Mesothelial cell of epicardium (in vitro differentiated cells): Measurements from ENCODE around the gene HMBS. TPM values are rescaled to one million over a fixed set of nuclear protein-coding genes. Genes with fewer than 3 reads are reported as not detected.
A peak's percentile ranks its signal among the peaks of the same experiment; 100 is the strongest.

Experiments
- DNase-seq, 2 experiments: peaks; one replicate each; pipeline ENCODE4 v3.0.0; 2021; ENCODE audit warnings: low spot score in 2 of 2; ENCODE audit not compliant: unreplicated experiment in 2 of 2
- H3K27ac Mint-ChIP-seq: 2 replicates; pipeline ENCODE4 v1.8.0; 2021; ENCODE audit warnings: mixed read lengths
- H3K27me3 Mint-ChIP-seq: 2 replicates; pipeline ENCODE4 v1.8.0; 2021; ENCODE audit warnings: low read depth, mixed read lengths
- H3K36me3 Mint-ChIP-seq: 2 replicates; pipeline ENCODE4 v1.8.0; 2021; ENCODE audit warnings: mixed read lengths
- H3K4me1 Mint-ChIP-seq: 2 replicates; pipeline ENCODE4 v1.8.0; 2021; ENCODE audit warnings: mixed read lengths
- H3K4me3 Mint-ChIP-seq: 2 replicates; pipeline ENCODE4 v1.8.0; 2021; ENCODE audit warnings: mild to moderate bottlenecking, moderate library complexity, mixed read lengths
- H3K9me3 Mint-ChIP-seq: 2 replicates; pipeline ENCODE4 v1.8.0; 2021; ENCODE audit warnings: mixed read lengths
- total RNA-seq: library from RNA; stranded (reverse); gene quantifications from 3 replicates; pipeline ENCODE4 v1.2.1, GENCODE V29; 2021
- TF ChIP-seq, protein P1 (sequence below): fragments of 200-600 bp; sonication (generic); IDR thresholded peaks from one replicate; pipeline ENCODE4 v1.5.0; 2021; ENCODE audit warnings: antibody characterized with exemption; ENCODE audit not compliant: unreplicated experiment

The HMBS gene
- total RNA-seq, 1 donor from 2014 or later: 28.1 TPM

DNA sequence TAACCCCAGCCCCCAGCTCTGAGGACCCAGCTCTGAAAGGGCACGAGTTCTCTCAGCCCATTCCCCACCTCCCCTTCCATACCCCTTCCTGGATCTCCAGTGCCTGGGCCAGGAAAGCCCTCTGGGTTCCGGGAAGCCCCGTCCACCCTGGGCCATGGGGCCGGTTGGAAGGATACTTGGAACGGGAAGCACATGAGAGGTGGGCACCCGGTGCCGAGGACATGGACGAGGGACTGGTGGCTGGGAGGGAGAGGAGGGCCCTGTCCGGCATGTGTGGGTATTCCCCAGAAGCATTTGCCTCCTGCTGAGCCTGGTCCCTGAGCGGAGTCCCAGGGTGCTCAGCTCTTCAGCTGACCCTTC lies 31.5 kb downstream of the HMBS start:
- TF ChIP-seq, protein P1, sequence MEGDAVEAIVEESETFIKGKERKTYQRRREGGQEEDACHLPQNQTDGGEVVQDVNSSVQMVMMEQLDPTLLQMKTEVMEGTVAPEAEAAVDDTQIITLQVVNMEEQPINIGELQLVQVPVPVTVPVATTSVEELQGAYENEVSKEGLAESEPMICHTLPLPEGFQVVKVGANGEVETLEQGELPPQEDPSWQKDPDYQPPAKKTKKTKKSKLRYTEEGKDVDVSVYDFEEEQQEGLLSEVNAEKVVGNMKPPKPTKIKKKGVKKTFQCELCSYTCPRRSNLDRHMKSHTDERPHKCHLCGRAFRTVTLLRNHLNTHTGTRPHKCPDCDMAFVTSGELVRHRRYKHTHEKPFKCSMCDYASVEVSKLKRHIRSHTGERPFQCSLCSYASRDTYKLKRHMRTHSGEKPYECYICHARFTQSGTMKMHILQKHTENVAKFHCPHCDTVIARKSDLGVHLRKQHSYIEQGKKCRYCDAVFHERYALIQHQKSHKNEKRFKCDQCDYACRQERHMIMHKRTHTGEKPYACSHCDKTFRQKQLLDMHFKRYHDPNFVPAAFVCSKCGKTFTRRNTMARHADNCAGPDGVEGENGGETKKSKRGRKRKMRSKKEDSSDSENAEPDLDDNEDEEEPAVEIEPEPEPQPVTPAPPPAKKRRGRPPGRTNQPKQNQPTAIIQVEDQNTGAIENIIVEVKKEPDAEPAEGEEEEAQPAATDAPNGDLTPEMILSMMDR: no peak
- DNase-seq: no peak
- peaks cover 20% of the 10 kb centered on the region for H3K36me3 Mint-ChIP-seq
- peaks cover 11% of the 10 kb centered on the region for H3K4me1 Mint-ChIP-seq
- H3K27me3 Mint-ChIP-seq: no peaks in the 10 kb centered on the region
- no peak overlapping the region for H3K27ac Mint-ChIP-seq
- no peaks in the 10 kb centered on the region for H3K9me3 Mint-ChIP-seq
- no peak overlapping the region for H3K4me3 Mint-ChIP-seq

DNA sequence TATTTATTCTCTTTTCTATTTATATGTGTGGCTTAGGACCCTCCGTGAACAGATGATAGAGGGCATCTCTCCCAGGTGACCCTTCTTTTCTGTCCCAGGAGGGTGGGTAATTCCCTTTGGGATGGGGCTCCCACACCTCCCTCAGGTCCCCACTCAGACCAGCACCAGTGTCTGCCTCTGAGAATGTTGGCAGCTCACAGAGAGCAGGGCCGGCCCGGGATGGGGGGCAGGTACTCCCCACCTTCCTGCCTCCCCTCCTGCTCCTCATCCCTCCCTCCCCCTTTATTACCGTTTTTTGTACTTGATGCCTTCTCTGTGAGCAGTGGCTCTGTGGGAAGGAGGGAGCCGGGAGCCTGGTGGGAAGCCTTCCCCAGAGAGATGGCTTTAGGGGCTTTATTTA lies 31.9 kb downstream of the HMBS start:
- Mint-ChIP-seq H3K4me3 (no peak overlapping the region), H3K9me3 (no peaks in the 10 kb centered on the region), H3K27ac (no peak overlapping the region), H3K4me1 (peaks cover 11% of the 10 kb centered on the region), H3K36me3 (peaks cover 16% of the 10 kb centered on the region), H3K27me3 (no peaks in the 10 kb centered on the region)
- no peak for DNase-seq
- TF ChIP-seq, protein P1: no peak

DNA sequence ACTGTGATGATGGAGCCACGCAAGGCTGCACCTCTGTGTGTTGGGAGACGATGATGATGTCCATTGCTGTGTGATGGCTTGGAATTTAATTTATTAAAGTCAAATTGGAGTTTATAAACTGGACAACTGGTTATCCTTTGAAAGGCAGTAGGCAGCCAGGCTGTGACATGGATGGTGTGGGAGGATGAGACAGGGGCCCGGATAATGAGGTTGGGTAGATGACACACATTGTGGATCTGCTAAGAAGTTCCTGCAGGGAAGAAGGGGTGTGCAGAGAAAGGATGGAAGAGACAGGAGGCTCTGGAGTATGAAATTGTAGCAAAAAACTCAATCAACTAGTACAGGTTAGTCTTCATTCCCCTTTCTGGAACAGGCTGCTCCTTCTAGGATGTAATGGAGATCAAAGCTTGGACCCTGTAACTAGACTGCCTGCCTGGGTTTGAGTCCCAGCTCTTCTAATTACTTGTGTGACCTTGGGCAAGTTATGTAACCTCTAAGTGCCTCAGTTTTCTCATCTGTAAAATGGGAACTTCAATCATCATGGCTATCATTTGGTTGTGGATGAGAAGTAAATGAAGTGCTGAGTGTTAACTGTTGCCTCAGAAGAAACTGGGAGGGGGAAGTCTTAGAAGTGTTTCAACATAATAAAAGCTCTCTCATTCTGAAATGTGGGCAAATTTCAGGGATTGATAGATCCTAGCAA lies 32.5 kb downstream of the HMBS start:
- peaks cover 14% of the 10 kb centered on the region for H3K4me1 Mint-ChIP-seq
- H3K9me3 Mint-ChIP-seq: no peaks in the 10 kb centered on the region
- DNase-seq: no peak
- no peak overlapping the region for H3K27ac Mint-ChIP-seq
- H3K27me3 Mint-ChIP-seq: no peaks in the 10 kb centered on the region
- H3K36me3 Mint-ChIP-seq: peaks cover 13% of the 10 kb centered on the region
- no peak overlapping the region for H3K4me3 Mint-ChIP-seq
- TF ChIP-seq, protein P1: no peak

DNA sequence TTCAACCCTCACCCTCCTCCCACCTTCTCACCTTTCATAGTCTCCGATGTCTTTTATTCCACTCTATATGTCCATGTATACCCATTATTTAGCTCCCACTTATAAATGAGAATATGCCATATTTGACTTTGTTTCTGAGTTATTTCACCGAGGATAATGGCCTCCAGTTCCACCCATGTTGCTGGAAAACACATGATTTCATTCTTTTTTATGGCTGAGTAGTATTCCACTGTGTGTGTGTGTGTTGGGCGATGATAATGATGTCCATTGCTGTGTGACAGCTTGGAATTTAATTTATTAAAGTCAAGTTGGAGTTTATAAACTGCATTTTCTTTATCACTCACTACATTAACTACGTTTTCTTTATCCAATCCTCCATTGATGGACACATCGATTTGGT lies 33.5 kb downstream of the HMBS start:
- Mint-ChIP-seq H3K4me3 (no peak overlapping the region), H3K9me3 (no peaks in the 10 kb centered on the region), H3K27me3 (no peaks in the 10 kb centered on the region), H3K4me1 (peaks cover 22% of the 10 kb centered on the region), H3K27ac (no peak overlapping the region), H3K36me3 (peaks cover 13% of the 10 kb centered on the region)
- TF ChIP-seq, protein P1: no peak
- no peak for DNase-seq

DNA sequence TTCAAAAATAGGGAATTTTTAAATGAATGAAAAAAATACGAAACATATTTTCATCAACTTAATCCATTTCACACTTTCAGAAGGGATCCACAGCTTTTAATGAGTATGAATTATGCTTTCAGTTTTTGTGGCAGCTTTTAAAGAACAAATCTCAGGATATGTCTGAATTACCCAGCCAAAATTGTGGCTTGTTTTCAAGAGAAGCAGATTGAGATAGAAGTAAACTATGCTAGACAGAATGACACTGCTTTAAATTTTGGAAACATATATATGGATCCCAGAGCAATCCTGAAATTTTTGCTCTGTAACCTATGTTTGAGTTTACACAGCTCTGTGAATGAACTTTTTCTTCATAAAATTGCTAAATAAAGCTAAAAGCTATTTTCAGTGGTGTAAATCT lies 34.3 kb downstream of the HMBS start:
- H3K36me3 Mint-ChIP-seq: peaks cover 13% of the 10 kb centered on the region
- H3K9me3 Mint-ChIP-seq: no peaks in the 10 kb centered on the region
- TF ChIP-seq, protein P1: no peak
- no peaks in the 10 kb centered on the region for H3K27me3 Mint-ChIP-seq
- no peak overlapping the region for H3K27ac Mint-ChIP-seq
- no peak overlapping the region for H3K4me3 Mint-ChIP-seq
- H3K4me1 Mint-ChIP-seq: peaks cover 22% of the 10 kb centered on the region
- DNase-seq: no peak

DNA sequence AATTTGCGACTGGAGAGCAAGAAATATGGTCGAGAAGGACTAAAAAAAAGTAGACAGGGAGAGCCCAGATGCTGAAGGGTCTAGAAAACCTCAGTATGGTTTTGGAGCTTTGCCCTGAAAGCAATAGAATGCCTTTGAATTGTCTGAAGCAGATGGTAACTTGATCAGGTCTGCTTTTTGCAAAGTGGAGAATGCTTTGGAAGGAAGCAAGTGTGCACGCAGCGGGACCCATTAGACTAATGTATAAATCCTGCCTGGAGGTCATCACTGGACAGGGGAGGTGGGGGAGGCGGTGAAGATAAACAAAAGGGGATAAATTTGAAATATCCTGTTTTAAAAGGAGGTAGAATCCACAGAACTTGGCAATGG lies 35.9 kb downstream of the HMBS start:
- peaks cover 12% of the 10 kb centered on the region for H3K36me3 Mint-ChIP-seq
- DNase-seq: no peak
- no peaks in the 10 kb centered on the region for H3K9me3 Mint-ChIP-seq
- H3K27me3 Mint-ChIP-seq: no peaks in the 10 kb centered on the region
- peak overlapping the region; percentile 86 for H3K27ac Mint-ChIP-seq
- peaks cover 22% of the 10 kb centered on the region for H3K4me1 Mint-ChIP-seq
- H3K4me3 Mint-ChIP-seq: peak overlapping the region; percentile 89
- TF ChIP-seq, protein P1: no peak
